ENCODE measurements around the gene M1AP.

DNA sequence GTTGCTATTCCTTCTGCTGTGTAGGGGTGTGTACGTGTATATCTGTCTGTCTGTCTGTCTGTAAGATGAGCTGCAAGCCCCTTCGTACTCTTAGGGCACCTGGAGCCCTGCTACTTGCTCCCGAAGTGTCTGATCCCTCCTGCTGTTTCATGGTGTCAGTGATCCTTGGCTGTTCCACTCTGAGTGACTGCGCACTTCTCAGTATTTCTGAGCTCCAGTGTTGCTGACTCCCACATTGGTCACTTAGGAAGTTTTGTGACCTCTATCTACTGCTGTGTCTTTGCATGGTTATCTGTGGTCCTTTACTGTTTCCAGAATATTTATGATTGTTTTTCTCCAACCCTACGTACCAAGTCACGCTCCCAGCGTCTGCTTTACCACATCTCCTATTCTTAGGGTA is 22.1 kb upstream of the M1AP start:
- no peak for TF ChIP-seq EP300 (IDR thresholded peaks at IDR 0.05)
- TF ChIP-seq, protein P1, sequence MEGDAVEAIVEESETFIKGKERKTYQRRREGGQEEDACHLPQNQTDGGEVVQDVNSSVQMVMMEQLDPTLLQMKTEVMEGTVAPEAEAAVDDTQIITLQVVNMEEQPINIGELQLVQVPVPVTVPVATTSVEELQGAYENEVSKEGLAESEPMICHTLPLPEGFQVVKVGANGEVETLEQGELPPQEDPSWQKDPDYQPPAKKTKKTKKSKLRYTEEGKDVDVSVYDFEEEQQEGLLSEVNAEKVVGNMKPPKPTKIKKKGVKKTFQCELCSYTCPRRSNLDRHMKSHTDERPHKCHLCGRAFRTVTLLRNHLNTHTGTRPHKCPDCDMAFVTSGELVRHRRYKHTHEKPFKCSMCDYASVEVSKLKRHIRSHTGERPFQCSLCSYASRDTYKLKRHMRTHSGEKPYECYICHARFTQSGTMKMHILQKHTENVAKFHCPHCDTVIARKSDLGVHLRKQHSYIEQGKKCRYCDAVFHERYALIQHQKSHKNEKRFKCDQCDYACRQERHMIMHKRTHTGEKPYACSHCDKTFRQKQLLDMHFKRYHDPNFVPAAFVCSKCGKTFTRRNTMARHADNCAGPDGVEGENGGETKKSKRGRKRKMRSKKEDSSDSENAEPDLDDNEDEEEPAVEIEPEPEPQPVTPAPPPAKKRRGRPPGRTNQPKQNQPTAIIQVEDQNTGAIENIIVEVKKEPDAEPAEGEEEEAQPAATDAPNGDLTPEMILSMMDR (IDR thresholded peaks at IDR 0.05), result no peak
